ENCODE data around the gene SLC5A3. TPM values are rescaled to one million over a fixed set of nuclear protein-coding genes. Genes with fewer than 3 reads are reported as not detected.

The SLC5A3 gene
- 1.9 and 4.5 TPM in 2 replicates for polyA plus RNA-seq (2011; rRNA removed)
- 10.4 and 11.6 TPM in 2 replicates for polyA minus RNA-seq (2011; rRNA and poly(A)+ RNA removed)

- ChIA-PET POLR2A (no interaction called here), CTCF (interaction anchor here (0.6 to 1.8 kb wide), 7 partner anchors 11 to 274 kb away, joined by 3 to 12 read pairs (median 3); no protein-coding TSS in a partner anchor)
- H3K4me3 ChIP-seq (ENCODE audit: low read depth, low read length) = peak within 1 kb of the TSS; percentile 88
- no peak for DNase-seq (ENCODE audit: low read depth)
- no peaks in the 10 kb centered on the region for H3K36me3 ChIP-seq (ENCODE audit: control insufficient read depth, insufficient read depth, low read length)
- no peaks in the 10 kb centered on the region for H3K27me3 ChIP-seq (ENCODE audit: control insufficient read depth, insufficient read depth, low read length)
- TF ChIP-seq CTCF (IDR thresholded peaks at IDR 0.05; ENCODE audit: insufficient read depth, low read depth, low read length) = no peak
Measured at GRCh38 chr21:34073032-34073748, at the start of gene SLC5A3, which contains the start of gene MRPS6. SLC5A3 (plus strand) TSS chr21:34073578; CDS start chr21:34095199, 21,621 bp downstream. MRPS6 (plus strand) TSS chr21:34073578; CDS start chr21:34073701, 123 bp downstream.

GRCh38 chr21:34023691-34024373 lies 49.5 kb upstream of the SLC5A3 start:
- ChIA-PET CTCF (interaction anchor here (1.4 kb wide), 1 partner anchor 100 kb away, joined by 5 read pairs; no protein-coding TSS in a partner anchor), POLR2A (no interaction called here)
- H3K36me3 ChIP-seq (ENCODE audit: control insufficient read depth, insufficient read depth, low read length) = no peaks in the 10 kb centered on the region
- H3K4me3 ChIP-seq (ENCODE audit: low read depth, low read length) = no peak overlapping the region
- DNase-seq (ENCODE audit: low read depth) = no peak
- no peak for TF ChIP-seq CTCF (IDR thresholded peaks at IDR 0.05; ENCODE audit: insufficient read depth, low read depth, low read length)
- H3K27me3 ChIP-seq (ENCODE audit: control insufficient read depth, insufficient read depth, low read length) = no peaks in the 10 kb centered on the region

GRCh38 chr21:34024374-34024693 lies 49.0 kb upstream of the SLC5A3 start:
- ChIA-PET CTCF (interaction anchor here (0.7 kb wide), 1 partner anchor 16 kb away, joined by 3 read pairs; no protein-coding TSS in a partner anchor), POLR2A (no interaction called here)
- no peak for TF ChIP-seq CTCF (IDR thresholded peaks at IDR 0.05; ENCODE audit: insufficient read depth, low read depth, low read length)
- no peak overlapping the region for H3K4me3 ChIP-seq (ENCODE audit: low read depth, low read length)
- DNase-seq (ENCODE audit: low read depth) = no peak
- H3K27me3 ChIP-seq (ENCODE audit: control insufficient read depth, insufficient read depth, low read length) = no peaks in the 10 kb centered on the region
- H3K36me3 ChIP-seq (ENCODE audit: control insufficient read depth, insufficient read depth, low read length) = no peaks in the 10 kb centered on the region

- no peak for DNase-seq (ENCODE audit: low read depth)
- Histone ChIP-seq H3K27me3 (ENCODE audit: control insufficient read depth, insufficient read depth, low read length) (no peaks in the 10 kb centered on the region), H3K36me3 (ENCODE audit: control insufficient read depth, insufficient read depth, low read length) (no peaks in the 10 kb centered on the region), H3K4me3 (ENCODE audit: low read depth, low read length) (no peak overlapping the region)
- ChIA-PET CTCF (no interaction called here), POLR2A (no interaction called here)
- TF ChIP-seq CTCF (IDR thresholded peaks at IDR 0.05; ENCODE audit: insufficient read depth, low read depth, low read length) = no peak
Measured at GRCh38 chr21:34027721-34028461, 45.5 kb upstream of the SLC5A3 start.

All from BJ (cell line).